Measurements from ENCODE around the gene ZNF277.

The ZNF277 gene

GRCh38 chr7:112360681-112361080 is 154.2 kb downstream of the ZNF277 start:
- DNase-seq, result no peak

DNA sequence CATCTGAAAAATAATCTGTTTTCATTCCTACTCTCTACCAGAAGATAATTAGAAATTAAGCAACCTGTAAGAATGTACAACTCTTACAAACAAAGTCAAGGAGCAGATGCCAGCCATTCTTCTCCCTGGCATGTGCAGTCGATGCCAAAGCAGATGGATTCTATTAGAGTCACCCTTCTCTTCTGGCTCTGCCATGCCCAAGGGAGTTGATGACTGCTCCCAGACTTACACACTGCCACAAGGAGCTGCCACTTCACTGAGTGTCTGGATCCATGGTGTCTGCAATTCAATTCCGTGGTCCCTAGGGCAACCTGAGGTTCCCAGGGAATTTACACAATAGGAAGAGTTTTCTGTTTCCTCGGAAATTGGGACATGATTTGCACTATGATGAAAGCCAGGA is 154.7 kb downstream of the ZNF277 start:
- DNase-seq, result no peak

DNA sequence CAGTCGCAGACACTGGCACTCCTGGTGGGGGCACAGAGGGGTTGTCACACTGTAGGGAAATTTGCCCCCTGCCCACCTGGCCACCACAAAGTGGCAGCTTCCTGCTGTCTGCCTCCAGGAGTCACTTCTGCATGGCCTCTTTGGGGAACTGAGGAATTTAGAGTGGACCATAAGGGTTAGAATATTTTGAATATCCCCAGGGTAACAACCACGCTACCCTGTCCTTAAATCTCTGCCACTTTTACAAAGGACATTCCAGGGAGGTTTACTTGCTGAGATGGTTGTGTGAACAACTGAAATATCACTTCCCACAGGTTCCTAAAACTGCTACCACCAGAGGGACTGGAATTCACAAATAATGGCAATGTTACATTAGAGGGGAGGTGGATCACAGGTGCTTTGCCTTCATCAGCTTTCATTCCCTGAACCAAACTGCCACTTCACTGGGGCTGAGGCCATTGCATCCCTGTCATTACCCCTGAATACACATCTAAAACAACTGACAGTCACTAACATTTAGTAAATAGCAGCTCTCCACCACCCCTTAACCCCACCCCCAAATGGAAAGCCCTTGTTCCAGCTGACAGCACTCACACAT is 155.7 kb downstream of the ZNF277 start:
- peak; percentile 38 for DNase-seq

DNA sequence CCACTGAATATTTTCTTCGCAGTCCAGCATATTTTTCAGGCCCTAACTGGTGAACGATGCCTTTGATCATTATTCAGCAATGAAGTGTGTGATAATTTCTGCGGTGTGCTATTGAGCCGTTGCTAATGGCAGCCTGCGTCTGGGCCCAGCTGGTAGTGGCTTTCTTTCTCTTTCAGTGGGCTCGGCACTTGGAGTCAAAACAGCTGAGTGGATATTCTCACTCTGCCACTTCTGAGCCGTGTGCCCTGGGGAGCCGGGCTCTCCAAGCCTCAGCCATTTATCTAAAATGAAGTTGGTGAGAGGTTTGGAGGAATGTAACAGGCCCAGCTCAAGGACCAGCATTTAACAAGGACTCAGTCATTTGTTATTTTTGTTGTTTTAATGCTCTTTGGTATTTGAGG is 156.2 kb downstream of the ZNF277 start:
- peak; percentile 92 for DNase-seq

DNA sequence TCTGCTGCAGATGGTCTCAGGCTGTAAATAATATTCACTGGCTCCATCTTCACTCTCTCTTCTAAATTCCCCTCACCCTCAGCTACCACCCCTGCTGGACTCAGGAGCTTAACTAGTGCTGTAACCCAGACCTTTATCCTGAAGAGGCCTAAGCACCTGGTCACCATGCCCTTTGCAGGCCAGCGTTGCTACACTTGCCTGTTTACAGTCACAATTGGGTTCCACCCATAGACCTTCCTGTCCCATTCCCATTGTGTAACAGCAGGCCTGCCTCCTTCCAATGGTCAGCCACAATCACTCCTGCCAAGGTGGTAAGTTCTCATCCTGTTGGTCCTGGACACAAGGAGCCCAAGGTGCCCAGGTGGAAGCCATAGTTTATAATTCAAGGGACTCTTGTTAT is 157.9 kb downstream of the ZNF277 start:
- DNase-seq, result no peak

- DNase-seq, result no peak
Measured at GRCh38 chr7:112365551-112365950, 159.1 kb downstream of the ZNF277 start.

GRCh38 chr7:112366886-112367285 is 160.4 kb downstream of the ZNF277 start:
- no peak for DNase-seq

DNA sequence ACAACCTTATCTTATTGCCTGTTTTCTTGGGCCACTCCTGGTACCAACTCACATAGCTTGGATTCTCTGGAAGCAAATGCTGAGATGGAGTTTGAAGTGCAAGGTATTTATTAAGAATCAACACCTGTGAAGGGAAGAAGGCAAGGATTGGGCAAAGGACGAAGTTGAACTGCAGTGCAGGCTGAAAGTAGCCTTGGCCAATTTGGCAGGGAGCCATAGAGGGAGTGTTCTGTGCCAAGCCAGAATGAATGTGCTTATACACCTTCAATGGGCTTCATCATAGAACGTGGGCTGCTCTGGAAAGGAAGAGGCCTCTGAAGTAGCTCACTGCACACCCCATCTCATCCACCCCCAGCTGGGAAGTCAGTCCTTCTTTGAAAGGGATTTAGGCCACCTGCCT is 163.9 kb downstream of the ZNF277 start:
- peak; percentile 90 for DNase-seq

DNA sequence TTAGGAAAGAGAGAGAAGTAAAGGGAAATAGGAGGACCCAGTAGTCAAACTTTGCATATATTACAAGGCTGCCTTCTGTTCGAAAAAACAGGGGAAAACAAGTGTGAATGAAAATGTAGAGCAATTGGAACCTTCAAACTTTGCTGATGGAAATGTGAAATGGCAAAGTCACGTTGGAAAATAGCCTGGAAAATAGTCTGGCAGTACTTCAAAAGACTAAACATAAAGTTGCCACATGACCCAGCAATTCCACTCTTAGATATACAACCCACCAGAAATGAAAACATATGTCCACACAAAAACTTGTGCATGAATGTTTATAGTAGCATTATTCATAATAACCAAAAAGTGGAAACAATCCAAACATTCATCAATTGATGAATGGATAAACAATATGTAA is 165.2 kb downstream of the ZNF277 start:
- no peak for DNase-seq

DNA sequence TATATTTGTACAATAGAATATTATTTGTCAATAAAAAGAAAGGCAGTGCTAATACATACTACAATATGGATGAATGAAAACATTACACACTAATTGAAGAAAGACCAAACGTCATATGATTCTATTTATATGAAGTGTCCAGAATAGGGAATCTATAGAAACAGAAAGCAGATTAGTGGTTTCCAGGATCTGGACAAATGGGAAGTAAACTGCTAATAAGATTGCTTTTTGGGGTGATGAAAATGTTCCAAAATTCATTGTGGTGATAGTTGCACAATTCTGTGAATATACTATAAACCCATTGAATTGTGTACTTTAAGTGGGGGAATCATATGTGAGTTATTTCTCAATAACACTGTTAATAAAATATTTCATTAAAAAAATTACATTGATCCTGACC is 165.6 kb downstream of the ZNF277 start:
- DNase-seq, result no peak

GRCh38 chr7:112377593-112377992 is 171.1 kb downstream of the ZNF277 start:
- no peak for DNase-seq

DNA sequence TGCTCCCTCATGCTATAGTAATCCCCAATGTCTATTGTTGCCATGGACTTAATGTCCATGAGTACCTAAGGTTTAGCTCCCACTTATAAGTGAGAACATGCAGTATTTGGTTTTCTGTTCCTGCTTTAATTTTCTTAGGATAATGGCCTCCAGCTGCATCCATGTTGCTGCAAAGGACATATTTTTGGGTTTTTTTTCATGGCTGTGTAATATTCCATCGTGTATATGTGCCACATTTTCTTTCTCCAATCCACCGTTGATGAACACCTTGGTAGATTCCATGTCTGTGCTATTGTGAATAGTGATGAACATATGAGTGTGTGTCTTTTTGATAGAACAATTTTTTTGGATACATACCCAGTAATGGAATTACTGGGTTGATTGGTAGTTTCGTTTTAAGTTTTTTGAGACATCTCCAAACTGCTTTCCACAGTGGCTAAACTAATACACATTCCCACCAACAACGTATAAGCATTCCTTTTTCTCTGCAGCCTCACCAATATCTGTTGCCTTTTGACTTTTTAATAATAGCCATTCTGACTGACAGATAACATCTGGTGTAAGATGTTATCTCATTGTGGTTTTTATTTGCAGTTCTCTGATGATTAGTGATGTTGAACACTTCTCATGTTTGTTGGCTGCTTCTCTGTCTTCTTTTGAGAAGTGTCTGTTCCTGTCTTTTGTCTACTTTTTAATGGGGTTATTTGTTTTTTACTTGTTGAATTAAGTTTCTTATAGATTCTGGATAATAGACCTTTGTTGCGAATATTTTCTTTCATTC is 175.0 kb downstream of the ZNF277 start:
- DNase-seq, result no peak

- DNase-seq, result no peak
Measured at GRCh38 chr7:112383671-112384417, 177.3 kb downstream of the ZNF277 start.

GRCh38 chr7:112385516-112385915 is 179.0 kb downstream of the ZNF277 start:
- no peak for DNase-seq

DNA sequence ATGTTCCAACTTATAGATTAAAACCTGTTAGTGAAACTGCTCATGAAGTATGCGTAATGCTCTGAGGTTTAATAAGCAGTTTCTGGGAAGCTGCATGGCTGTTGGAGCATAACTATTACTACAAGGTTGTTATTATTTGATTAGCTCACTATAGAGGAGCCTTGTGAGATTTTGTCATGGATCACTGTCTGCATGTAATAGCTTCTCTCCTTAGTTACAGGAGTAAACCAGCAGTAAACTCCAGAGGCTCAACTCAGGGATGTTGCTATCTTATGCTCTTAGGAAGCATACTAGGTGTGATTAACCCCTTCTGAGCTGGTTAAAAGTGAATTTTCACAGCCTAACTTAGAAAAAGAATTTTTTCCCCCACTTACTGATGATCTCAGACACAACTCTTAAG is 180.1 kb downstream of the ZNF277 start:
- DNase-seq, result no peak

DNA sequence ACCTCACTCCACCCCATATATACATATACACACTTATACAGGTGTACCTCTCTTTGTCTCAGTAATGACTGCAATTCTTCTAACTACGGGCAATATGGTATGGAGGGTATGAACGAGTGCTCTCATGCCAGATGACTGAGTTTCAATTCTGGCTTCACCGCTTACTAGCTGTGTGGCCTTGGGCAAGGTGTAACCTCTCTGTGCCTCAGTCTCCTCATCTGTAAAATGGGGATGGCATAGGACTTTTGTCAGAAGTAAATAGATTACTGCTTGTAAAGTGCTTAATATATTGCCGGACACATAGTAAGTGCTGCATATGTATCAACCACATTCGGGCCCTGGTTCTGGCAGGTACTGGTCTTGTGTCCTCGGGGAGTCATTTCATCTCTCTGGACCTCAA is 183.7 kb downstream of the ZNF277 start:
- no peak for DNase-seq

- DNase-seq, result peak; percentile 15
Measured at GRCh38 chr7:112391079-112391821, 184.8 kb downstream of the ZNF277 start.

DNA sequence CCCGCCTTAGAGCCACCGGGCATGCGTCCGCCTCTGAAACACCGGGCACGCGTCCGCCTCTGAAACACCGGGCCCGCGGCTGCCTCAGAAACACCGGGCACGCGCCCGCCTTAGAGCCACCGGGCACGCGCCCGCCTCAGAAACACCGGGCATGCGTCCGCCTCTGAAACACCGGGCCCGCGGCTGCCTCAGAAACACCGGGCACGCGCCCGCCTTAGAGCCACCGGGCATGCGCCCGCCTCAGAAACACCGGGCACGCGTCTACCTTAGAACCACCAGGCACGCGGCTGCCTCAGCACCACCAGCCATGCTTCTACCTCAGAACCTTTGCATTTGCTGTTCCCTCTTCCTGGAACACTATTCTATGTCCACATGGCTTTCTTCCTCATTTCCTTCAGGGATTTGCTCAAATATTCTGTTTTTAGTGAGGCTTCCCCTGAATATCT is 185.4 kb downstream of the ZNF277 start:
- peak; percentile 35 for DNase-seq
